HG02970 (cell line): Measurements from ENCODE around the gene ANKMY2.
"Not testable (repeated sequence)": the region's sequence is repeated elsewhere in the genome, so short reads cannot be mapped to it uniquely, and the experiment has no call there.

Experiments used
- ATAC-seq: cut with Tn5 transposase; IDR thresholded peaks from one replicate; pipeline ENCODE4 v1.9.1; 2021; ENCODE audit warnings: mild to moderate bottlenecking, moderate library complexity, moderate number of reproducible peaks; ENCODE audit not compliant: unreplicated experiment, low FRiP score

ANKMY2 gene

DNA sequence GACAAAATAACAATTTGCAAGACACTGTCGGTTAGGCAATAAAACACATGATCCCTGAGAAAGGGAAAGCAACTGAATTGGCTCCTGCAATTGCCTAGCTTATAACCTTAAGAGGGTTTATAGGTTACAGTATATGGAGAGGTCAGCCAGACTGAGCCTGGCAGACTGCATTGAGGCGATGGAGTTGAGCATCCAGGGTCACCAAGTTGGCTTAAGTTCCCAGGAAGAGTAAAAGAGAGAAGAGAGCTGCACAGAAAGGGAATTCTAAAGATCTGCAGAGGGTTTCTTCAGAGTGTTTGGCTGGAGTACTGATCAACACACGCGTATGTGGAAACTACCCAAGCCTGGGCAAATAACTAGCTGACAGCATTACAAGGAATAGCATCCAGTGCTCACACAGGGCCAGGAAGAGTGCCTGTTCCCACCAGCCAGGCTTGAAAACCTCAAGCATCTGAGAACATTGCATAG, 11.2 kb downstream of the ANKMY2 start:
- ATAC-seq: no peak

DNA sequence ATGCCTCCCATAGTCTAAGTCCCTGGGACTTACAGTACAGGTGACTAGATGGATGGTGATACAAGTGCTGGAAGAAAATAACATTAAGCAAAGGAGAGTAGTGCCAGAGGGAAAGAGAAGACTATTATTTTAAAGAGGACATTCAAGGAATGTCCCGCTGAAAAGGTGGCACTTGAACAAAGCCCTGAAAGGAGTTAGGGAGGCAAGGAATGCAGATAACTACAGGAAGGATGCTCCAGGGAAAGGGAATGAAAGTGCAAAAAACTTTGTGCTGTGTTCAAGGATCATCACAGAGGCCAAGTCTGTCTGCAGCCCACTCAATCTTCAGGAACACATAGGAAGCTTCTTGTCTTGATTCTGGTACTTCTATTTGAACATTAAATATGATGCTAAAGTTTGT, 14.9 kb downstream of the ANKMY2 start:
- no peak for ATAC-seq

- ATAC-seq: no peak
Observed at GRCh38 chr7:16627236-16627635, 18.3 kb downstream of the ANKMY2 start.

DNA sequence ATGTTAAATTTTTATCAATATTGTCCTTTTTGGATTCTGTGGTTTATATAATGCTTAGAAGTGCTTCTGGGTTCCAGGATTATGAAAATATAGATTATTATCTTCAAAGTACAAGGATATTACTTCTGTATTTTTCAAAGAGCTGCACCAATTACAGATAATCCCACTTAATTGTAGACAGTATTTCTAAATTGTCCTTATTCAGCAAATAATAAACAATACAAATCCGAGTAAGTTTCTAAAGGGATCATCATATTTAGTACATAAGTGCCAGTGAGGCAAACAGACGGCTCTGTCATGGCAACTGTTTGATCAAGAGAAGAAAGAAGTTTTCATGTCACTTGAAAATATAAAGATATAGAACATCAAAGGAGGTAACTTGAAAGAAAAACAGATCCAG, 19.2 kb downstream of the ANKMY2 start:
- ATAC-seq: no peak

DNA sequence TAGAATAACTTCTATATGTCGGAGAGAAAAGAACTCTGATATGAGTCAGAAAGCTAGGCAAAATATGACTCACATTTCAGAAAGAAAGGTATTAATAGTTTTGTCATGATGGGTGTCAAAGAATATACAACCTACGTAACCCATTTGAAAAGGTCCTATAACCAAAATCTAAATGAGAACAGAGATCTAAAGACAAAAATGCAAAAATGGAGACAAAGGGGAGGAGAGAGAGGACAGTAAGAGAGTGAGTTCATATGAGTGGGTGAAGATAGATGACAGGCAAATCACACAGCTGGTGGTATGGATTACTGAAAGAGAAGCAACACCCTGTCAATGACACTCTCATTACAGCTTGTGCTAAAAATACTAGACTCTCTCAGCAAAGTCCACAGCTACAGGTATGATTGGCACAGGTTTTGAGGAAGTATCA, 25.6 kb downstream of the ANKMY2 start:
- peak; percentile 76 for ATAC-seq

DNA sequence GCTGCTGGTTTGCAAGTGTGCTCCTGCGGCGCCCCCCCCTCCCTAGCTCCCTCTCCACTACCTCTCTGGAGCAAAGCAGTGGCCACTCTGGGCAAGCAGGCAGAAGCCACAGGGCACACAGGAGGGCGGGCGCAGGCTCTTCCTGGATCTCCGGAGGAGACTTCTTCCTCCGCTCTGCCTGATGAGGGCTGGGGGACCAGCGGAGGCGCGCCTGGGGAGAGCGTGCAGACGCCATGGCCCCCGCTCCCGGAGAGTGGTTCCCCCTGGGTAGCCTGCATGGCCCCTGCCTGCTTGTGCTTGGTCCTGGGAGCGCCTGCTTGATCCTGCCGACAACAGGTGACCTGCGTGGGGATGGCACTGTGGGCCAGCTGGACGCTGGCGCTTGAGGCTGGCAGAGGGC, 29.0 kb downstream of the ANKMY2 start:
- no peak for ATAC-seq

GRCh38 chr7:16616122-16616521, 29.4 kb downstream of the ANKMY2 start:
- no peak for ATAC-seq

- ATAC-seq: no peak
Observed at GRCh38 chr7:16615228-16615627, 30.3 kb downstream of the ANKMY2 start.

- ATAC-seq: no peak
Observed at GRCh38 chr7:16611711-16612110, 33.8 kb downstream of the ANKMY2 start.

DNA sequence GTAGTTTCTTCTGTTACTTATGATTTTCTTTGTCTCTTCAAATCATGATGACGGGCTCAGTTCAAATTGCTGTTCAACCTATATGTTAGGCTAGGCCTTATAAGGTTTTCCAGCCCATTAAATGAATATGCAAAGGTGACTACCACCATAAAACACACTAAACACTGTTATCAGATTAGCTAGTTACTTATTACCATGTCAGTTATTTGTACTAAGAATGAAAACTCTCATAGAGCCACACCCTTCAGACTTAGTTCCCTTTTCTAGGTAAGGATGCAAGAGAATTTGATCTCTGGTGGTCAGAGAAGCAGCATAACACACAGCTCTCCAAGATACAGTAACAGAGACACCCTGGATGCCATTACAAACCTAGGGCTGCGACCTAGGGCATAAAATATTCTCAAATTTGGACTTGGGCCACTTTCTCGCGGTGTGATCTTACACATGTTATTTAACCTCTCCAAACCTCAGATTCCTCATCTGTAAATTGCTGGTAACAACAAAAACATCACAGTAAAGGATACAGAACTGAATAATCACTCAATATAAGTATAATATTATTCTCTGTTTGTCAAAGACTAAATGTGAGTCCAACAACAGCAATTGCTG, 35.6 kb downstream of the ANKMY2 start:
- ATAC-seq: peak; percentile 88

GRCh38 chr7:16606704-16607103, 38.9 kb downstream of the ANKMY2 start:
- no peak for ATAC-seq

- no peak for ATAC-seq
Observed at GRCh38 chr7:16604054-16604453, 41.5 kb downstream of the ANKMY2 start.

- ATAC-seq: no peak
Observed at GRCh38 chr7:16603633-16604032, 41.9 kb downstream of the ANKMY2 start.

- ATAC-seq: no peak
Observed at GRCh38 chr7:16599860-16600259, 45.7 kb downstream of the ANKMY2 start.

DNA sequence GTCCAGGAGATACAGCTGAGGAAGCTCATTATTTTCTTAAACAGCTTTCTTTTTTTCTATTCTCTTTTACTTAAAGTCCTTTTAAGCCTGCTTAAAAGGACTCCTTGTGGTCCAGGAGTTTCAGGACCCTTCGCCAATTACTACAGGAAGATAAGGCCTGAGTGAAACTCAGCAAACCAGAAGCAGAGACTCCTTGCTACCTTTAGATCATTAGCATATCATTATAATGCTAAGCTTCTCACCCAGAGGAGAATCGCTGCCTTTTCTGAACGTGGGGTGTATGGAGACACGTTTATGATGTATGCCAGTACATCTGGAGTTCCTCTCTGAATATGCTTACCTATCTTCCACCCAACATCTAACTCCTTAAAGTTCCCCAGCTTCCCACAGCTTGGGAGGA, 47.5 kb downstream of the ANKMY2 start:
- ATAC-seq: no peak

- ATAC-seq: not testable (repeated sequence)
Observed at GRCh38 chr7:16595596-16595995, 50.0 kb downstream of the ANKMY2 start.

DNA sequence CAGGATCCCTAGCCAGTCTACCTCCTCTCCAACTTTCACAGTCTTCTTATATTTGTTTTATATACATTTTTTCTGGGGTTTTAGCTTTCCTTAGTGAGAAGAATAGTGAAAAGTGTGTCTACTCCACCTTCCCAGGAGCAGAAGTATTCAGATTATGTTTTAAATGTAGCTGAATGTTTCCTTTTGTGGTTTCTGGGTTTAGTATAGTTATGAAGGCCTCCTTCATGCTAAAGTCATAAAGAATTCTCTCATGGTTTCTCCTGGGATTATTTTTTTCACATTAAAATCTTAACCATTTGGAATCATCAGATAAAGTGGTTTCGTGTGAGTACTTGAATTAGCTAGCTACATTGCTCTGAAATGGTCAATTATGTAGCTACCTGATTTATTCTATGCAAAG, 50.9 kb downstream of the ANKMY2 start:
- ATAC-seq: no peak

DNA sequence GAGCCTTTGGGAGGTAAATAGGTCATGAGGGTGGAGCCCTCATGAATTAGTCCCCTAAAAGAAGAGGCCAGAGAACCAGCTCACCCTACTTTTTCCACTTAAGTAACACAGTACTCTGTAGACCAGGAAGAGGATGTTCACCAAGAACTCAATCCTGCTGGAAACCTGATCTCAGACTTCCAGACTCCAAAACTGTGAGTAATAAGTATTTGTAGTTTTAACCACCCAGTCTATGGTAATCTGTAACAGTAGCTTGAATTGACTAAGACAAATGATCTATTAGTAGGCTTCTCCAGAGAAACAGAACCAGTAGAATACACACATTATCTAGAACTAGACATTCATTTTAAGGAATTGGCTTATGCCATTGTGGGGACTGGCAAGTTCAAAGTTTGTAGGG, 51.5 kb downstream of the ANKMY2 start:
- no peak for ATAC-seq

- ATAC-seq: no peak
Observed at GRCh38 chr7:16592395-16592794, 53.2 kb downstream of the ANKMY2 start.

DNA sequence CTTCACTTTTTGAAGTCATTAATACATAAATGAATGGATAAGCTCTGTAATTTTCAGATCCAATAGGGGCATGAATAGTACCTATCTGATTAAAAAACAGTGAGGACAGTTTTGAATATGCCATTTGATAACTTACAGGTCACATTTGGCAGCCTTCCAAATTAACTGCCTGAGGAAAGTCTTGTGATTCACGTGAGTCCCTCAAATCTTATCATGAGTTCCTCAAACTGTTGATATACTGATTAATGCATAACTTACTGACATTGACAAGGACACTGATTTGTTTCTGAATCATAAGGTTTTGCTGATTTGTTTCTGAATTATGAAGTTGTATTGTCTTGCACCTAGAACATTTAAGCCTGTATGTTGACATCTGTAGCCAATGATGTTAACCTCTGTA, 55.1 kb downstream of the ANKMY2 start:
- ATAC-seq: no peak

DNA sequence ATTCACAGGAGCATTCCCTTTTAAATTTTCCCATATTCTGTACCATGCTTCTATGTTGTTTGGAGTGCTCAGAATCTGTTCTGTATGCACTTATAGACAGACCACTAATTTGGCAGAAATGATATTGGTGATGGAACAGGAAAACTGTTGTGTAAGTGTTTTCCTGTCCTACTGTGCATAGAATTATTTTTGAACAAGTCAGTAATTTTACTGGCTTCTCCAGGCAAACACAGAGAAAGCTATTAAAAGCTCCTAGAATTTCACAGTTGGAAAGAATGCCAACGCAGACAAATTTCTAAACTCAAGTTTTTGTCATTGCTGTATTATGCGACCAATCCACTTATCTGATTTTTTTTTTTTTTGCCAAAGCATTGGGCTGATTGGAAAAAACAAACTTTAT, 55.7 kb downstream of the ANKMY2 start:
- ATAC-seq: no peak

DNA sequence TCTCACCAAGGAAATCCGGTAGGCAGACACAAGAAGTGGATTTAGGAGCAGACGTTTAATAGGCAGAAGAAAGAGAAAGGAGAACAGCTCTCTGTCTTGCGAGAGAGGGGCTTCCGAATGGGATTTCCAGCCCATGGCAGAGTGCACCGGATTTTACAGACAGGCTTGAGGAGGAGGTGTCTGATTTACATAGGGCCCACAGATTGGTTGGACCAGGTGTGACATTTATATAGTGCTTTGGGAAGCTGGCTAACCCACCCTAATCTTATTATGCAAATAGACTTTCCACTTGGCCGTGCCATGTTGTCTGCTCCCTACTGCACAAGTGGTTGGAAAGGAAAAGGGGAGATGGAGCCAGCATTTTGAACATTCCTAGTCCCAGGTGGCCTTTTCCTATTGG, 57.8 kb downstream of the ANKMY2 start:
- no peak for ATAC-seq

DNA sequence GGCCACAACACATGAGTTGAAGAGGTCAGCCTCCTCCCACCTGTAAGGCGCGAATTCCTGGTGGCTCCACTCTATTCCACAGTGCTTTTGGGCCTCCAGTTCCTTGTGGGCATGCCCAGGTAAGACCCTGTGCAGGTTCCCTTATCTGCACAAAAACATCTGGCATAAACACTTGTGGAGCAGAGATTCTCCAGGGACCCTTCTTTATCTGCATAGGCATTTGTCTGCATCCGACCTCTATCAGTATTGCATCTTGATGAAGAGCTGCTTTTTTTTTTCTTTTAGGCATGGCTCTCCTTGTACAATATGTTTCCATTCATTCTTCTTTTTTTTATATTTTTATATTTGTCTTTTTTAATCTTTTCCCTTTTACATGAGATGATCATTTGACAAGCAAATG, 58.4 kb downstream of the ANKMY2 start:
- no peak for ATAC-seq
